ENCODE data around the gene TMC2. TPM values are rescaled to one million over a fixed set of nuclear protein-coding genes. Genes with fewer than 3 reads are reported as not detected.
A peak's percentile ranks its signal among the peaks of the same experiment; 100 is the strongest.

The TMC2 gene
- total RNA-seq, 2 donors from 2014 or later, result 0.24 TPM; not detected in 1

DNA sequence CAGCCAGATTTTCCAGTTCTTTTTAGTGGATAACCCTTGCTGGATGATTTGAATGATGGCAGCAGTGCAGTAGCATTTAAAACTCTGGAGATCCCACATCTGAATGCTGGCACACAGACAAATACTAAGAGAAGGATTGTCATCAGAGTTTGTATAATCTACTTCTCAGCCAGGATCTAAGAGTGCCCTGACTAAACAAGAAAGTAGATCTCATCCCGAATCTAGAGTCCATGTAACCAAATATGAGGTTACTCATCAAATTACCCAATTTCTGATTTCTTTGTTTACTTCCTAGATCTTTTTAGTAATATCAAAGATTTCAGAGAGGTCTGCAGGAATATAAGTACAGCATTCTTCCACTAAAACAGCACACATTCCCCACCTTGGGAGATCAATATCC is 7.8 kb downstream of the TMC2 start:
- Mint-ChIP-seq H3K27me3 (ENCODE audit: insufficient read depth) (peaks cover 76% of the 10 kb centered on the region), H3K27ac (no peak overlapping the region), H3K9me3 (no peaks in the 10 kb centered on the region), H3K36me3 (ENCODE audit: low read depth) (no peaks in the 10 kb centered on the region), H3K4me3 (no peak overlapping the region), H3K4me1 (no peaks in the 10 kb centered on the region)
- 80 to 85% methylated on average over 1 of the region's 1 CpG for WGBS, 2 experiments (ENCODE audit: insufficient coverage in 1 of 2, insufficient read length in 1 of 2)
- Histone ChIP-seq H3K27ac (ENCODE audit: low read depth, low read length) (no peak overlapping the region), H3K36me3 (ENCODE audit: control insufficient read depth, insufficient read depth, low read length) (no peaks in the 10 kb centered on the region), H3K9me3 (ENCODE audit: control insufficient read depth, low read length) (no peaks in the 10 kb centered on the region), H3K4me3 (ENCODE audit: low read length) (no peak overlapping the region), H3K27me3 (ENCODE audit: control insufficient read depth, insufficient read depth, low read length, poor library complexity, severe bottlenecking) (peaks cover 46% of the 10 kb centered on the region), H3K9ac (ENCODE audit: extremely low read depth, low read length, poor library complexity, severe bottlenecking) (no peak overlapping the region), H3K4me1 (ENCODE audit: control insufficient read depth, insufficient read depth, low read length) (peaks cover 2% of the 10 kb centered on the region)
- TF ChIP-seq CTCF (conservative IDR thresholded peaks at IDR 0.05), result no peak
- DNase-seq, result no peak

DNA sequence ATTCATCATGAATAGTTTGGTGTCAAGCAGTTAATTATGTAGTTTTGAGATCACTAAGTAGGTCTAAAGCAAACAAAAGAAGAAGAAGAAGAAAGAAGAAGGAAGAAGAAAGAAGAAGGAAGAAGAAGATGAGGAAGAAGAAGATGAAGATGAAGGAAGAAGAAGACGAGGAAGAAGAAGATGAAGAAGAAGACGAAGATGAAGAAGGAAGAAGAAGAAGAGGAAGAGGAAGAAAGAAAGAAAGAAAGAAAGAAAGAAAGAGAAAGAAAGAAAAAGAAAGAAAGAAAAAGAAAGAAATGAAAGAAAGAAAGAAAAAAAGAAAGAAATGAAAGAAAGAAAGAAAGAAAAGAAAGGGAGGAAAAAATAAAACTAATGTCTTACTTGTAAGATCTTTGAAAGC is 9.2 kb downstream of the TMC2 start:
- H3K36me3 ChIP-seq (ENCODE audit: control insufficient read depth, insufficient read depth, low read length), result no peaks in the 10 kb centered on the region
- WGBS, 2 experiments (ENCODE audit: insufficient coverage in 1 of 2, insufficient read length in 1 of 2), result 88 to 92% methylated on average over 2 of the region's 2 CpGs
- no peak overlapping the region for H3K9ac ChIP-seq (ENCODE audit: extremely low read depth, low read length, poor library complexity, severe bottlenecking)
- no peak overlapping the region for H3K27ac ChIP-seq (ENCODE audit: low read depth, low read length)
- TF ChIP-seq CTCF (conservative IDR thresholded peaks at IDR 0.05), result no peak
- H3K4me1 Mint-ChIP-seq, result no peaks in the 10 kb centered on the region
- no peaks in the 10 kb centered on the region for H3K9me3 ChIP-seq (ENCODE audit: control insufficient read depth, low read length)
- H3K36me3 Mint-ChIP-seq (ENCODE audit: low read depth), result no peaks in the 10 kb centered on the region
- no peak overlapping the region for H3K27ac Mint-ChIP-seq
- peaks cover 81% of the 10 kb centered on the region for H3K27me3 Mint-ChIP-seq (ENCODE audit: insufficient read depth)
- peaks cover 50% of the 10 kb centered on the region for H3K27me3 ChIP-seq (ENCODE audit: control insufficient read depth, insufficient read depth, low read length, poor library complexity, severe bottlenecking)
- H3K4me3 ChIP-seq (ENCODE audit: low read length), result no peak overlapping the region
- no peak overlapping the region for H3K4me3 Mint-ChIP-seq
- H3K9me3 Mint-ChIP-seq, result no peaks in the 10 kb centered on the region
- peaks cover 2% of the 10 kb centered on the region for H3K4me1 ChIP-seq (ENCODE audit: control insufficient read depth, insufficient read depth, low read length)
- no peak for DNase-seq

DNA sequence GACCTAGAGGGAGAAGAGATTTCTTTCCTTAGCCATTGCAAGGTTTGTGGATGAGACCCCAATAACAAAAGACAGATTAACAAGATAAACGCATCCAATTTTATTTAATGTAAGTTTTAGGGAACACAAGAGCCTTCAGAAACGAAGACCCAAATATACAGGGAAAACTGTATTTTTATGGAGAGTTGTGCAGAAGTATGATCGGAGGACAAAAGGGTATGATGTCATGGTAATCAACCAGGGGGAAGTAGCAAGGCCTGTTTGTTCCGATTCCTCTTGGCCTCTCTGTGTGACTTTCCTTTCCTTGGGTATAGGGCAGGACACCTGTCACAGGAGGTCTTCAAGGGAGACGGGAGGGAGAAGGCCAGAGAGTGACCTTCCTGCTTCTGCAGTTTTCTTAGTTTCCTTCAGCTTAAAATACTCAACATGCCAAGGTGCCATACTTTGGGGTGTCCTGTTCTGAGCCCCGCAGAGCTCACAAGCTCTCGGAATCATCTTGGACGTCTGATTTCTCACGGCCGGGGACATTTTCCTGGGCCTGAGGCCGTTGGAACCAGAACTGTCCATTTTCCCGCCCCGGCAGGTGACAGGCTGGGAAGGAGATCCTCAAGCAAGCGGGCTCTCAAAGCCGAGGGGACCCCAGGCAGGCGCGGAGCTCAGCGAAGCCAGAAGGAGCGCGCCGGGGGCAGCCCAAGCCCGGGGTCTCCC is 21.7 kb downstream of the TMC2 start:
- DNase-seq, result no peak
- peak overlapping the region; percentile 49 for H3K4me3 Mint-ChIP-seq
- no peak overlapping the region for H3K27ac Mint-ChIP-seq
- peaks cover 92% of the 10 kb centered on the region for H3K27me3 Mint-ChIP-seq (ENCODE audit: insufficient read depth)
- no peak for TF ChIP-seq CTCF (conservative IDR thresholded peaks at IDR 0.05)
- WGBS, 2 experiments (ENCODE audit: insufficient coverage in 1 of 2, insufficient read length in 1 of 2), result 49 to 58% methylated on average over 17 to 22 of the region's 22 CpGs
- Histone ChIP-seq H3K36me3 (ENCODE audit: control insufficient read depth, insufficient read depth, low read length) (no peaks in the 10 kb centered on the region), H3K4me3 (ENCODE audit: low read length) (peak overlapping the region; percentile 72), H3K4me1 (ENCODE audit: control insufficient read depth, insufficient read depth, low read length) (no peaks in the 10 kb centered on the region), H3K9ac (ENCODE audit: extremely low read depth, low read length, poor library complexity, severe bottlenecking) (no peak overlapping the region), H3K27me3 (ENCODE audit: control insufficient read depth, insufficient read depth, low read length, poor library complexity, severe bottlenecking) (peaks cover 85% of the 10 kb centered on the region), H3K9me3 (ENCODE audit: control insufficient read depth, low read length) (no peaks in the 10 kb centered on the region), H3K27ac (ENCODE audit: low read depth, low read length) (no peak overlapping the region)
- no peaks in the 10 kb centered on the region for H3K4me1 Mint-ChIP-seq
- H3K36me3 Mint-ChIP-seq (ENCODE audit: low read depth), result no peaks in the 10 kb centered on the region
- no peaks in the 10 kb centered on the region for H3K9me3 Mint-ChIP-seq
